Measurements from ENCODE around the gene LY86.

The LY86 gene

DNA sequence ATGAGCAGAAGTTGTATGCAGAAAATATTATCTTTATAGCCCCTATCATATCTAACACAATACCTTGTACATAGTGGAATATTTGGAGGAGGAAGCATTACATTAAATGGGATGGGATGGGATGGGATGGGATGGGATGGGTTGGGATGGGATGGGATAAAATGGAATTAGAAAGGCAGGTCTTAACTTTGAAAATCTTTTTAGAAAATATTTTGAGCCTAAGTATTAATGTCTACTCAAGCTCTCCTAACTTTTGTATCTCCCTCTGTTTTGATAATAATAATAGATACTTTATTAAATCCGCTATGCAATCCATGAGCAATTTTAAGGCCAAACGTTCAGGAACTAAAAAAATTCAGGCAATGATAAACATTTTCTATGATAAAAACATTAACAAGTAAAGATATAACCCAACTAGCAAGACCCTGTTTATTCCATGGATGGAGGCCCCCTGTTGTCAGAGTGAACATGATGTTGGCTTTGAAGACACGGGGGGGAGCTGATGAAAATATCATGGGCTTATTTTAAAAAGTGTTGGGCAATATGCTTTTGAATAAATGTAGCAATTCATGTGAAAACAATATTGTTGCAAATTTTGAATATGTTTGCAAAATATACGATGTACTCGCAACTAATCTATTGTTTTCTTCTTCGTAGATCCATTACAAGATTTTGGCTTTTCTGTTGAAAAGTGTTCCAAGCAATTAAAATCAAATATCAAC, 35.9 kb downstream of the LY86 start:
- DNase-seq, result no peak

DNA sequence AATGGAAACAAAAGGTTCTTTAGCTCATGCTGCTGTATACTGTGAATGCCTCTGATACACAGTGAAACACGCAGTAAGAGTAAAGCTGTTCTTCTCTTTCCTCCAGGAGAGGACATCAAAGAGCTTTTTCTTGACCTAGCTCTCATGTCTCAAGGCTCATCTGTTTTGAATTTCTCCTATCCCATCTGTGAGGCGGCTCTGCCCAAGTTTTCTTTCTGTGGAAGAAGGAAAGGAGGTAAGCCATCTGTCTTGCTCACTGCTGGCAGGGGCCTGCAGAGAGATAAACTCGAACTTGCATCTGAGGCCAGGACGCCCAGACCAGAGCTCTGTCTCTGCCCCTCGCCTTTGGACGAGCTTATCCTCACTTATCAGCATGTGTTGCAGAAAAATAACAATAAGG, 37.7 kb downstream of the LY86 start:
- no peak for DNase-seq

DNA sequence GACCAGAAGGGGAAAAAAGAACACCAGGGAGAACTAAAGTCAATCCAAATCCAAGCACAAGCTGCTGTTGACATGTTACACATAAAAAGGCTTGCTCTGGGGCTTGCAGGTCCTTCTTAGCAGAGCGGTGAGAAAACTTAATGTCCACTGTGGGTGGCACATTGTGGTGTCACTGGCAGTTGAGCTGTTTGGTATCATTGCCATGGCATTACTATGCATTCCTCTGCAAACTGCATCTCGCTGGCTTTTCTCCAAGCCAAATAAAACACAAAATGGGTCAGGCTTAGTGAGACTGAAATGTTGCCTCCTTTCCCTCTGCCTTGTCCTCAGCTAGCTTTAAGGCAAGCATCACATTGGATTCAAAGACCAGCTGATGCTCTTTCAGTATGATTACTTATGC, 40.9 kb downstream of the LY86 start:
- no peak for DNase-seq

GRCh38 chr6:6631053-6631452, 42.5 kb downstream of the LY86 start:
- no peak for DNase-seq

DNA sequence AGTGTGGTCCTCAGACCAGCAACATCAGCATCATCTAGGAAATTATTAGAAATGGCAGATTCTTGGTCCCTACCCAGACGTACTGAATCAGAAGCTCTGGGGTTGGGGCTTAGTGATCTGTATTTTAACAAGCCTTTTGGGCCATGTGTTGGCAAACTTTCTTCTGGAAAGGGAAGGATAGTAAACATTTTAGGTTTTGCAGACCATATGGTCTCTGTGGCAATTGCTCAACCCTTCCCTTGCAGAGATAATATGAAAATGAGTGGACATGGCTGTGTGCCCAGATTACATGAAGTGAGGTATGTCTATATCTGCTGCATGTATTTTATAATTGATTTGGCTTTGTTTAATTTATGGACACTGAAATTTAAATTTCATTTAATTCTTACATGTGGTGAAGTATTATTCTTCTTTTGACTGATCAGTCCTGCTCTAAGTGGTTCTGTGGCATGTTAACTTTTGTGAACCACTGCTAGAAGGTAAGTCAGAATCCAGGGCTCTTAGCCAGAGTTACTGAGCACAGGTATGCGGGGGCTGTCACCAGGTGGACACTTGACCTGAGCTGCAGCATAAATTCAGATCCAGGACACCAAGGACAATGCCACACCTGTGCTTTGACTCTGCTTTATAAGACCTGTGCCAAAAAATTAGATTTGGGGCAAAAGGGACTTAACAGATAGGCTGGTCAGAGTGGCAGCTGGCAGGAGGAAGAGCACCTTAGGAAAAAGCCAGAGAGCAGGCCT, 43.2 kb downstream of the LY86 start:
- DNase-seq, result no peak

- DNase-seq, result no peak
Observed at GRCh38 chr6:6633898-6634734, 45.6 kb downstream of the LY86 start.

- no peak for DNase-seq
Observed at GRCh38 chr6:6634735-6635075, 46.2 kb downstream of the LY86 start.

- DNase-seq, result no peak
Observed at GRCh38 chr6:6635291-6635690, 46.8 kb downstream of the LY86 start.

- no peak for DNase-seq
Observed at GRCh38 chr6:6635869-6636268, 47.3 kb downstream of the LY86 start.

GRCh38 chr6:6639572-6639971, 51.1 kb downstream of the LY86 start:
- DNase-seq, result no peak

GRCh38 chr6:6640926-6641325, 52.4 kb downstream of the LY86 start:
- DNase-seq, result no peak

GRCh38 chr6:6643398-6643797, 54.9 kb downstream of the LY86 start:
- no peak for DNase-seq

DNA sequence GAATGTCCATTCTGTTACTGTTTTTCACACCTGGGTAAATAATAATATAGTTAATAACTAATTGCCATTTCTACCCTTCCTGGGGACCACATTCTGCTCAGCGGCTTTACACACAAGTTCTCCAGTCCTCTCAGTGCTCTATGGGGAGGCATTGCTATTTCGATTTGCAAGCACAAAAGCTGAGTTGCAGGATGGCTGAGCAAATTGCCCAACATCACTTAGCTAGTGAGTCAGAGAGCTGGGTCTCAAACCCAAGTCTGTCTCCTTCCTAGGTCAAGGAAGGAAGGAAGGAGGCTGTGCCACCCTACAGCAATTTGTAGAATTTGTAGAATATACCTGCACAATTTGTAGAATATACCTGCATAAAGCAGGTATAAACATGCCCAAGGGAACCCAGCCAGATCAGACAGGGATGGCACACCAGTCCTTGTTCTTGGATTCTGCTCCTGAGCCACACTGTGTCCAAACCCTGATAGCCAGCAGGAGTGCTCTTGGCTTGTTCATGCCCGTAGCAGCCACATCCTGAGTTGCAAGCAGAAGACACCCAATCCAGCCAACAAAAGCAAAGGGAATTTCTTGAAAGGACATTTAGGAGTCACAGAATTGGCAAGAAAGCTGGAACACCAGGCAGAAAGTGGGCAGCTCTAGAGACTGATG, 56.9 kb downstream of the LY86 start:
- no peak for DNase-seq

GRCh38 chr6:6646384-6646783, 57.9 kb downstream of the LY86 start:
- no peak for DNase-seq

- DNase-seq, result no peak
Observed at GRCh38 chr6:6646859-6647258, 58.3 kb downstream of the LY86 start.

GRCh38 chr6:6648692-6649343, 60.3 kb downstream of the LY86 start:
- no peak for DNase-seq

- no peak for DNase-seq
Observed at GRCh38 chr6:6649824-6650349, 61.4 kb downstream of the LY86 start.

- no peak for DNase-seq
Observed at GRCh38 chr6:6650839-6651238, 62.3 kb downstream of the LY86 start.

DNA sequence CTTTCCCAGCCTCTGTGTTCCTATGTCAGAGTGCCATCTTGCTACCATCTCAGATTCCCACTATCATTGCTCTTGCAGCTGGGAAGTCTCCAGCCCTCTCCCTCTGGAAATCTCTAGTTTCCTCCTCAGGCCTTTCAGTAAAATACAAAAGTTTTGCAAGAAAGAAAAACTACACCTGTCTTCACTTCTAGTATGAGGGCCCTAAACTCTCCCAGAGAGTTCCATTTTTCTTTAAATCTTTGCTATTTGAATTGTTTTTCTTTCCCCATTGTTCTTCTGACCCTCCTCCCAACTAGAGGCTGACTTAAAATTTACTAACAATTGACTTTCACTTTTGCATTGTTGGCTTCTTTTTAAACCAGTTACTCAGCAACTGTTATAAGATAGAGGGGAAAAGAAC, 62.8 kb downstream of the LY86 start:
- DNase-seq, result no peak

DNA sequence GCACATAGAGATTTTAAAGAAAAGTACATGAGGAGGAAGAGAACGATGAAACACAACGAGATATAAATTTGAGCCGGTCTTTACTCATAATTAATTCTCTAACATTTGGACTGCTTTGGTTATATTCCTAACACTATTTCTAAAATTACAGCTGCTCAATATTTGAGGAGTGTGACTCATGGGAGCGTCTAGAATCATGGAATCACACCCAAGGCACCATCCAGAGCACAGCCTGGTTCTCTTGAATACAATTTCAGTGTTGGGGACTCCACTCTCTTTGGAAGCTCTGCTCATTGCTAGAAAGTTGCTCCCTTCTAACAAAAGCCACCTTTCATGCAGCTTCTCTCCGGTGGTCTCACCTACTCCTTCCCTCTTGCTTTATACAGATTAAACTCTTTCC, 64.4 kb downstream of the LY86 start:
- DNase-seq, result no peak

DNA sequence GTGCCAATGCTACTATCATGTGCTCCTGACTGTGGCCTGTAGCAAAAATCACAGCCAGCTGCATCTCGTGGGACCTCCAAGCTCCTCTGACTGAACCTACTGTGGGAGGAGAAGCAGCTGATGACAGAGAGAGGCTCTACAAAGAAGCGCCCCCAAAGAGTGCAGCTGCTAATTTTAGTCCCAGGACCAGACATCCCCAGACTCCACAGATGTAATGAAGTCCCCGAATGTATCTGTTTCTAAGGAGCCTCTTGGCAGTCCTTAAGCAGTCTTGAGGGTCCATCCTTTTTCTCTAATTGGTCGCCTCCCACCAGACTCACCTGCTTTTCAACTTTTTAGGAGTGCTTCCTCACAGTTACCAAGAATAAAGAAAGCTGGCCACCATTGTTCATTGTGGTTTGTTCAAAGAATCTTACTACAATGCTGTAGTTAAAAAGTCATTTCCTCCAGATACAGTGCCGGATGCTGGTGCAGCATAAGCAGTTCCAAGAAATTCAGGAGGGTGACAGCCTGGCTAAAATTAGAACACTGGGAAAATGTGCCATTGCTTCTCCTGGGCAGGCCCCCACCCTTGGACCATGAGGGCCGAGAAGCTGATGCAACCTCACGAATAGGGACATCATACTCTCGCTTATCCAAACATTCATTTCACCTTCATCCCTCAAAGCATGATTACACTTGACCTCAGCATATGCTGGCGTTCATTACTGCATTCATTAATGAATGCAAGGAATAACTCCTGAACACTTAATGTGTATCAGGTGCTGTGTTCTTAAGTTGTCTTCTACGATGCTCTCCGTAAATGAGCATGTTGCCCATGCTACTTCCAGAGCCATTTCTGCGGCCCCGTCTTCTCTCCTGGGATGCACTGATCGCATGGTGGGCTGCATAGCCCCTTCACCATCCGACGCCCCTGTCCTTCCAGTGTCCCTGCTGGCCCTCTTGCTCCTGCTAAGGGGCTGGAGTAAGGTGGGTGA, 66.4 kb downstream of the LY86 start:
- DNase-seq, result no peak

Data from activated CD4-positive, alpha-beta T cell treated with anti-CD3 and anti-CD28 coated beads, Interleukin-2, amount 50 U/mL, for 1 hour (primary cell).